GM13977 (cell line): ENCODE data around the gene CNNM1.

ENCODE experiments used
- DNase-seq: peaks from one replicate; pipeline ENCODE4 v3.0.0; 2012; ENCODE audit warnings: low spot score
- in situ Hi-C: fragments of 300-500 bp; cut with MboI; formaldehyde crosslinking; loops from one replicate; pipeline ENCODE4 v1.12.0; 2022; ENCODE audit warnings: low sequenced_read_pairs, low pct_unique_long_range_greater_than_20kb, mixed read lengths, inconsistent platforms; ENCODE audit not compliant: unreplicated experiment
- TF ChIP-seq, protein P1 (sequence below): IDR thresholded peaks from 2 replicates; pipeline ENCODE4 v1.5.1; 2012; ENCODE audit warnings: mild to moderate bottlenecking, control low read depth; ENCODE audit not compliant: insufficient read depth; ENCODE audit errors: extremely low read depth, missing control alignments

Gene CNNM1

DNA sequence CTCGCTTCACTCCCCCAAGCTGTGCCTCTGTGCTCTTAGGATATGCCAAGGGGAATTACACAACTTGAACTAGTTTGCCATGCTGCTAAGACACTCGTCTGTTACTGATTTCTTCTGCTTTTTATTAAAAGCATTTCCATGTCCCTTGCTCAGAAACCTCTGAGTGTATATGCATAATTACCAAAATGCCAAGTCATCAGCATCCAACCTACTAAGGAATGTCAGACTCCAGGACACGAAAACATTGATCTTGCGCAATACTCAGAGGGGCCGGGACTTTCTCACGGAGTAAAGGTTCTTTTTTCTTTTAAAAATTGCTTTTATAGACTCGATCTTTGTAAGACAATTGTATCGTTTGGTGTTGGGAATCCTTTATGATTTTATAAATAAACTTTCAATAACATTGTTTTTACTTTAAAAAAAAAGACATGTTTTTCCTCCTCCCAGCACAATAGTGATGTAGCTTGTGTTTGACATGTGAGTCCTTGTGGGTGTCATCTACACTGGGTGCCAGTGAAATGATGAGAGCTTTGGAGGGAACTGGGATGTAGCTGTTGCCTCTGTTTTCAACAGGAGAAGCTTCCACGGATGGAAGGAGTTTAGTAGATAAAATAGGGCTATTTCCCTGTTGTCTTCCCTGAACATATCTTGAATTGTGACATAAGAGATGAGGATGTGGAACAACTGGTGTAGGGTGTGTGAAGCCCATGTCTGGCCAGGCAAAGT, 43.6 kb downstream of the CNNM1 start:
- TF ChIP-seq, protein P1, sequence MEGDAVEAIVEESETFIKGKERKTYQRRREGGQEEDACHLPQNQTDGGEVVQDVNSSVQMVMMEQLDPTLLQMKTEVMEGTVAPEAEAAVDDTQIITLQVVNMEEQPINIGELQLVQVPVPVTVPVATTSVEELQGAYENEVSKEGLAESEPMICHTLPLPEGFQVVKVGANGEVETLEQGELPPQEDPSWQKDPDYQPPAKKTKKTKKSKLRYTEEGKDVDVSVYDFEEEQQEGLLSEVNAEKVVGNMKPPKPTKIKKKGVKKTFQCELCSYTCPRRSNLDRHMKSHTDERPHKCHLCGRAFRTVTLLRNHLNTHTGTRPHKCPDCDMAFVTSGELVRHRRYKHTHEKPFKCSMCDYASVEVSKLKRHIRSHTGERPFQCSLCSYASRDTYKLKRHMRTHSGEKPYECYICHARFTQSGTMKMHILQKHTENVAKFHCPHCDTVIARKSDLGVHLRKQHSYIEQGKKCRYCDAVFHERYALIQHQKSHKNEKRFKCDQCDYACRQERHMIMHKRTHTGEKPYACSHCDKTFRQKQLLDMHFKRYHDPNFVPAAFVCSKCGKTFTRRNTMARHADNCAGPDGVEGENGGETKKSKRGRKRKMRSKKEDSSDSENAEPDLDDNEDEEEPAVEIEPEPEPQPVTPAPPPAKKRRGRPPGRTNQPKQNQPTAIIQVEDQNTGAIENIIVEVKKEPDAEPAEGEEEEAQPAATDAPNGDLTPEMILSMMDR = no peak
- in situ Hi-C loops = no loop called here
- no peak for DNase-seq

DNA sequence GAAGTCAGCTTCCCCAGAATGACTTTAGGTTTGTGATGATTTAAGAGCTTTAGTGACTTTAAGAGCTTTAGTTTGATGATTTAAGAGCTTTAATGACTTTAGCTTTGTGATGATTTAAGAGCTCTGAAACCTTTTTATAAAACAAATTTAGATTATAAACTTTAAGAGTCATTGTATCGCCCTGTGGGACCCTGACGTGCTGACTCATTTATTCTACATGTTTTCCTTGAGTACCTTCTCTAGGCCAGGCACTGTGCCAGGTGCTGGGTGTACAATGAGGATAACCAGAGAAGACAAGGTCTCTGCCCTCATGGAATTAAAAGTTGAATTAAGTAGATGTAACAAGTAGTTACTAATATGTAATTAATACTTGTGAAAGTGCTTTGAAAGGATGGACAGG, 45.4 kb downstream of the CNNM1 start:
- in situ Hi-C loops = no loop called here
- no peak for DNase-seq
- TF ChIP-seq, protein P1 = no peak

DNA sequence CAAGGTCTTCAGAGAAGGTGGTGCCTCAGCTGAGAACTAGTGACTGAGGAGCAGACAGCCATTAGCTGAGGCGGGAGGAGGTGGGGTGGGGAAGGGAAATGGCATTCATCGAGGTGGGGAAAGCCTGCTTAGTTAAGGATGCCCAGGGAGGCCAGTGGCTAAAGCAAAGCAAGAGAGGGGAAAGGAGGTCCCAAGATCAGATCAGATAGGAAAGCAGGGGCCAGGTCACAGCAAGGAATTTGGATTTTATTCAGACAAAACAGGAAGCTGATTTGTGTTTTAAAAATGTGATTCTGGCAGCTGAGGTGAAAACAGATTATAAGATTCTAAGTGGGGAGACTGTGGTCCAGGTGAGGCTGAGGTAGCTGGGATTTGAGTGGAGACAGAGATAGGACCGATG, 45.8 kb downstream of the CNNM1 start:
- TF ChIP-seq, protein P1 = no peak
- in situ Hi-C loops = no loop called here
- DNase-seq = no peak

DNA sequence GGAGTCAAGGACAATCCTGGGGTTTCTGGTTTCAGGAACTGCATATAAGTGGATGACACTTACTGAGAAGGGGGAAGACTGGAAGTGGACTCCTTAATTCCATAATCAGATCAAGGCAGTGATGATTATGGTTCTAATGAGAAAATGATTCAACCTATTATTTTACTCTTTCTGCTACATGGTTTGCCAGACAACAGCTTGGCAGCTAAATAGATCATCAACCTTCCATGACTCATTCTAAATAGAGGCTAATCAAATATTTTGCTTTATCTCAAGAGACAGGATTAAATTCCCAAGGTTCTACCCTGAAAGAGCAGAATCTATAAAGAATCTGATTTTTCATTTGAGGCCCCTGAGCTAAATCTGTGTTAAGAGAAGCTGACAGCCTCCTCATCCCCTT, 46.3 kb downstream of the CNNM1 start:
- in situ Hi-C loops = no loop called here
- TF ChIP-seq, protein P1 = no peak

DNA sequence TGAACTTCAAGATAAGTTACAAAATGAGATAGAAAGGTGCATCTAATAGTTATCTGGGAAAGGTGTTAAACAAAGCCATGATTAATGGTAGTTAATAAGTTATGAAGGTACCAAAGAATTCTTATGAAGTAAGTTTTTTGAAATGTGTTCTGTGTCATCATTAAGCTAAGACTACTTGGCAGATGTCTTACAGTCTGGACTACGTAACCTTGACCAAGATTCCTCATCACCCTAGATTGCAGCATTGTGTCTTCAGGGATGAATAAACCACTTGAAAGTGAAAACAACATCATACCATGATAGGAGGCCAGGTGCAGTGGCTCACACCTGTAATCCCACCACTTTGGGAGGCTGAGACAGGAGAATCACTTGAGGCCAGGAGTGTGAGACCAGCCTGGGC, 53.0 kb downstream of the CNNM1 start:
- no peak for DNase-seq
- TF ChIP-seq, protein P1 = no peak

More for the DNA sequence above, 46.3 kb downstream of the CNNM1 start:
- no peak for DNase-seq

GRCh38 chr10:99387071-99387470, 57.9 kb downstream of the CNNM1 start:
- in situ Hi-C loops = no loop called here
- DNase-seq = no peak
- TF ChIP-seq, protein P1 = no peak

More for the DNA sequence above, 53.0 kb downstream of the CNNM1 start:
- in situ Hi-C loops = no loop called here
